ENCODE data around the gene CHD5. TPM values are rescaled to one million over a fixed set of nuclear protein-coding genes. Genes with fewer than 3 reads are reported as not detected.
A peak's percentile ranks its signal among the peaks of the same experiment; 100 is the strongest.

CHD5 gene
- total RNA-seq, 1 donor = under 0.01 TPM

- H3K27ac ChIP-seq (ENCODE audit: low read depth, low read length) = no peak overlapping the region
- no peak overlapping the region for H2AFZ ChIP-seq (ENCODE audit: low read length)
- H3K79me2 ChIP-seq (ENCODE audit: insufficient read depth, low read length) = no peaks in the 10 kb centered on the region
- no peaks in the 10 kb centered on the region for H3K27me3 ChIP-seq (ENCODE audit: insufficient read depth, low read length)
- H3K9me3 ChIP-seq (ENCODE audit: low read depth, low read length) = no peaks in the 10 kb centered on the region
- TF ChIP-seq, protein P1, sequence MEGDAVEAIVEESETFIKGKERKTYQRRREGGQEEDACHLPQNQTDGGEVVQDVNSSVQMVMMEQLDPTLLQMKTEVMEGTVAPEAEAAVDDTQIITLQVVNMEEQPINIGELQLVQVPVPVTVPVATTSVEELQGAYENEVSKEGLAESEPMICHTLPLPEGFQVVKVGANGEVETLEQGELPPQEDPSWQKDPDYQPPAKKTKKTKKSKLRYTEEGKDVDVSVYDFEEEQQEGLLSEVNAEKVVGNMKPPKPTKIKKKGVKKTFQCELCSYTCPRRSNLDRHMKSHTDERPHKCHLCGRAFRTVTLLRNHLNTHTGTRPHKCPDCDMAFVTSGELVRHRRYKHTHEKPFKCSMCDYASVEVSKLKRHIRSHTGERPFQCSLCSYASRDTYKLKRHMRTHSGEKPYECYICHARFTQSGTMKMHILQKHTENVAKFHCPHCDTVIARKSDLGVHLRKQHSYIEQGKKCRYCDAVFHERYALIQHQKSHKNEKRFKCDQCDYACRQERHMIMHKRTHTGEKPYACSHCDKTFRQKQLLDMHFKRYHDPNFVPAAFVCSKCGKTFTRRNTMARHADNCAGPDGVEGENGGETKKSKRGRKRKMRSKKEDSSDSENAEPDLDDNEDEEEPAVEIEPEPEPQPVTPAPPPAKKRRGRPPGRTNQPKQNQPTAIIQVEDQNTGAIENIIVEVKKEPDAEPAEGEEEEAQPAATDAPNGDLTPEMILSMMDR (IDR thresholded peaks at IDR 0.05; ENCODE audit: extremely low read depth, low read depth, low read length) = no peak
- H3K4me3 ChIP-seq (ENCODE audit: insufficient read depth, low read length) = no peak overlapping the region
- no peaks in the 10 kb centered on the region for H4K20me1 ChIP-seq (ENCODE audit: insufficient read depth, low read length)
- DNase-seq (ENCODE audit: insufficient read length, low spot score, missing footprints) = no peak
- no peaks in the 10 kb centered on the region for H3K4me1 ChIP-seq (ENCODE audit: insufficient read depth, low read length)
- no peak overlapping the region for H3K4me2 ChIP-seq (ENCODE audit: insufficient read depth, low read length)
- H3K36me3 ChIP-seq (ENCODE audit: insufficient read depth, low read length) = no peaks in the 10 kb centered on the region
These were observed 78.1 kb downstream of the CHD5 start for GRCh38 chr1:6101826-6102531.

DNA sequence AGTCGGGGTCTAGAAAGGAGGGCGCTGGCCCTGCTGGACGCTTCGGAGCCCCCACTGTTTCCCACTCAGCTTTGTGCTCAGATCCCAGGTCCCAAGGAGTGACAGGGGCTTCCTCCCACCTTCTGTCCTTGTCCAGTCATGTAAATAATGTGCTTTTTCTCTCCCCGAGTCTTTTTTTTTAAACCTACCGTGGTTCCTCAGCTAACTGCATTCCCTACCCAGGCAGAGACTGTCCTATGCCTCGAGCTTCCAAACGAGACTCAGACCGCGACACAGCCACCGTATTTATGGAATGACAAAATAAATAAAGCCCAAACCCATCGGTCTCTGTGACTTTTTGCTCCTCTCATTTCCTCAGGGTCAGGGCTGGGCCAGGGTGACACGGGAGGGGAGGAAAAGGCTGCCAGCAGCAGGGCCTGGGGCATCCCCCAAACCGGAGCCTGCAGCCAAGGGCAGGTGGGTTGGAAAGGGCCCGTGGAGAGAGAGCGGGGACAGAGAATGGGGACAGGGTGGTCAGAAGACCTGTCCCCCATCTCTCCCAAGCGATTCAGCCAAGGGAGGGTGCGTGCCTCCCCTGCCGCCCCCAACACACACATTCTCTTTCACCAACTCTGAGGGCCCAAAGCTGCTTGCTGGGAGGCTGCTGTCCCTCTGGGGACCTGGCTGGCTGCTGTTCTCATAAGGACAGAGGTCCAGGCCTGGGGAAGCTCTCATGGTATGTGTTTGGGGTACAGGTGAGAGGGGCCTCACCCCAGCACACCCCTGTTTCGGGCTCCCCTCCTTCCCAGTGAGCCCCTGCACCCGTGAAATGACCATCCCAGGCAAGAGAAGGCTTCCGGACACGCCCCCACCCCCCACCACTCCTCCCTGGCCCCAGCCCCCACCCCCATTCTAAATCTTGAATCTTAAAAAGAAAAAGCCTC lies 79.0 kb downstream of the CHD5 start:
- TF ChIP-seq, protein P1 (IDR thresholded peaks at IDR 0.05; ENCODE audit: extremely low read depth, low read depth, low read length) = no peak
- no peaks in the 10 kb centered on the region for H4K20me1 ChIP-seq (ENCODE audit: insufficient read depth, low read length)

GRCh38 chr1:6099787-6100765 lies 80.0 kb downstream of the CHD5 start:
- H4K20me1 ChIP-seq (ENCODE audit: insufficient read depth, low read length) = no peaks in the 10 kb centered on the region
- no peaks in the 10 kb centered on the region for H3K4me1 ChIP-seq (ENCODE audit: insufficient read depth, low read length)
- H3K27ac ChIP-seq (ENCODE audit: low read depth, low read length) = no peak overlapping the region
- no peak for DNase-seq (ENCODE audit: insufficient read length, low spot score, missing footprints)
- H3K27me3 ChIP-seq (ENCODE audit: insufficient read depth, low read length) = no peaks in the 10 kb centered on the region
- H3K4me2 ChIP-seq (ENCODE audit: insufficient read depth, low read length) = no peak overlapping the region
- no peaks in the 10 kb centered on the region for H3K79me2 ChIP-seq (ENCODE audit: insufficient read depth, low read length)
- no peaks in the 10 kb centered on the region for H3K36me3 ChIP-seq (ENCODE audit: insufficient read depth, low read length)
- TF ChIP-seq, protein P1 (IDR thresholded peaks at IDR 0.05; ENCODE audit: extremely low read depth, low read depth, low read length) = peak; percentile 9
- H3K4me3 ChIP-seq (ENCODE audit: insufficient read depth, low read length) = no peak overlapping the region
- no peaks in the 10 kb centered on the region for H3K9me3 ChIP-seq (ENCODE audit: low read depth, low read length)
- no peak overlapping the region for H2AFZ ChIP-seq (ENCODE audit: low read length)

More for the DNA sequence above, 79.0 kb downstream of the CHD5 start:
- H3K4me2 ChIP-seq (ENCODE audit: insufficient read depth, low read length) = no peak overlapping the region
- no peak overlapping the region for H2AFZ ChIP-seq (ENCODE audit: low read length)
- H3K4me3 ChIP-seq (ENCODE audit: insufficient read depth, low read length) = no peak overlapping the region
- no peaks in the 10 kb centered on the region for H3K36me3 ChIP-seq (ENCODE audit: insufficient read depth, low read length)
- H3K79me2 ChIP-seq (ENCODE audit: insufficient read depth, low read length) = no peaks in the 10 kb centered on the region
- no peak overlapping the region for H3K27ac ChIP-seq (ENCODE audit: low read depth, low read length)
- no peaks in the 10 kb centered on the region for H3K27me3 ChIP-seq (ENCODE audit: insufficient read depth, low read length)
- H3K4me1 ChIP-seq (ENCODE audit: insufficient read depth, low read length) = no peaks in the 10 kb centered on the region
- no peaks in the 10 kb centered on the region for H3K9me3 ChIP-seq (ENCODE audit: low read depth, low read length)
- DNase-seq (ENCODE audit: insufficient read length, low spot score, missing footprints) = no peak

Measured in osteoblast (primary cell).